OCI-M1 (cell line): ENCODE results near the gene KIZ.
"Not testable (repeated sequence)": the region's sequence is repeated elsewhere in the genome, so short reads cannot be mapped to it uniquely, and the experiment has no call there.

Source experiments
- DNase-seq: peaks from one replicate; lab custom pipeline; 2025; lab: John Stamatoyannopoulos, UW

Gene KIZ

GRCh38 chr20:21230220-21230619 is 104.3 kb downstream of the KIZ start:
- DNase-seq, result no peak

- DNase-seq, result no peak
Measured at GRCh38 chr20:21230686-21231085, 104.8 kb downstream of the KIZ start.

GRCh38 chr20:21232546-21233280 is 106.8 kb downstream of the KIZ start:
- no peak for DNase-seq

- no peak for DNase-seq
Measured at GRCh38 chr20:21234324-21234723, 108.4 kb downstream of the KIZ start.

GRCh38 chr20:21234806-21235483 is 109.1 kb downstream of the KIZ start:
- DNase-seq, result no peak

- DNase-seq, result peak; percentile 78
Measured at GRCh38 chr20:21235484-21236445, 109.9 kb downstream of the KIZ start.

- DNase-seq, result no peak
Measured at GRCh38 chr20:21237956-21238799, 112.3 kb downstream of the KIZ start.

GRCh38 chr20:21238818-21239536 is 113.1 kb downstream of the KIZ start:
- no peak for DNase-seq

GRCh38 chr20:21240394-21240793 is 114.5 kb downstream of the KIZ start:
- DNase-seq, result no peak

GRCh38 chr20:21241406-21241805 is 115.5 kb downstream of the KIZ start:
- DNase-seq, result no peak

GRCh38 chr20:21243811-21244210 is 117.9 kb downstream of the KIZ start:
- no peak for DNase-seq

GRCh38 chr20:21244808-21245207 is 118.9 kb downstream of the KIZ start:
- DNase-seq, result no peak

GRCh38 chr20:21246161-21246560 is 120.3 kb downstream of the KIZ start:
- DNase-seq, result no peak

- not testable (repeated sequence) for DNase-seq
Measured at GRCh38 chr20:21247603-21248095, 121.8 kb downstream of the KIZ start.

- DNase-seq, result no peak
Measured at GRCh38 chr20:21251278-21251677, 125.4 kb downstream of the KIZ start.

- no peak for DNase-seq
Measured at GRCh38 chr20:21257192-21257591, 131.3 kb downstream of the KIZ start.

- DNase-seq, result no peak
Measured at GRCh38 chr20:21258411-21258810, 132.5 kb downstream of the KIZ start.

- DNase-seq, result no peak
Measured at GRCh38 chr20:21259346-21259745, 133.5 kb downstream of the KIZ start.

GRCh38 chr20:21262812-21263211 is 136.9 kb downstream of the KIZ start:
- no peak for DNase-seq

- DNase-seq, result no peak
Measured at GRCh38 chr20:21265261-21266190, 139.6 kb downstream of the KIZ start.
